ENCODE data around the gene TMEM18. TPM values are rescaled to one million over a fixed set of nuclear protein-coding genes. Genes with fewer than 3 reads are reported as not detected.

Gene TMEM18
- total and polyA plus RNA-seq, 2 of the 4 experiments (the other 2 are of a cell fraction) = 15.2 to 30.2 TPM

GRCh38 chr2:694174-694573, 17.0 kb upstream of the TMEM18 start:
- dilution Hi-C loops (cut with HindIII; ENCODE audit: low sequenced_read_pairs, unreplicated experiment) = no loop called here

More at GRCh38 chr2:694174-694573, 17.0 kb upstream of the TMEM18 start:
- in situ Hi-C loops (cut with MboI; ENCODE audit: low sequenced_read_pairs) = no loop called here
- H3K27ac ChIP-seq (ENCODE audit: insufficient read depth, low read length) = no peak overlapping the region
- no peaks in the 10 kb centered on the region for H3K9me1 ChIP-seq (ENCODE audit: insufficient read depth, low read length)
- peak overlapping the region; percentile 62; the same call in 1 of the 2 replicates for H3K4me2 ChIP-seq (ENCODE audit: low read depth, low read length)
- DNase-seq (peak; percentile 77), ATAC-seq (ENCODE audit: low read depth) (peak; percentile 96)
- no peak overlapping the region for H2BK5ac ChIP-seq (ENCODE audit: low read depth, low read length, poor library complexity, severe bottlenecking)
- H2BK15ac ChIP-seq (ENCODE audit: low read depth, low read length) = no peak overlapping the region
- no peak overlapping the region for H3K4ac ChIP-seq (ENCODE audit: low read depth, low read length)
- no peak overlapping the region for H2AK5ac ChIP-seq (ENCODE audit: low read depth, low read length)
- H4K91ac ChIP-seq (ENCODE audit: insufficient read depth, low read depth, low read length) = no peak overlapping the region
- H3K79me1 ChIP-seq (ENCODE audit: low read depth in 1 of 2, low read length in 2 of 2) = no peaks in the 10 kb centered on the region
- no peak overlapping the region for H2AFZ ChIP-seq (replicated peaks; ENCODE audit: low read length, poor library complexity)
- H4K8ac ChIP-seq (ENCODE audit: low read depth in 2 of 2, low read length in 2 of 2) = no peak overlapping the region
- WGBS, 2 experiments (ENCODE audit: extremely low coverage in 2 of 2, insufficient read length in 1 of 2) = no CpG with 5 or more reads among the region's 2 CpGs
- H3K23ac ChIP-seq (ENCODE audit: low read depth, low read length) = no peak overlapping the region
- no TSS peak for BruUV-seq (replicated peaks)
- H3K4me3 ChIP-seq (ENCODE audit: insufficient read depth, low read depth, low read length) = no peak overlapping the region
- H3K9me3 ChIP-seq (ENCODE audit: control insufficient read depth, insufficient read depth, low read length) = no peaks in the 10 kb centered on the region
- no peak overlapping the region for H2AK9ac ChIP-seq (replicated peaks; ENCODE audit: low read depth, low read length, poor library complexity)
- ChIA-PET POLR2A (ENCODE audit: unreplicated experiment) (no interaction called here), CTCF (interaction anchor here (1.6 kb wide), 1 partner anchor 22 kb away, joined by 4 read pairs; no protein-coding TSS in a partner anchor)
- H3K56ac ChIP-seq (ENCODE audit: extremely low read depth, insufficient read depth, low read length) = no peak overlapping the region
- no peak overlapping the region for H2BK20ac ChIP-seq (ENCODE audit: low read depth, low read length)
- no peak overlapping the region for H3K9ac ChIP-seq (ENCODE audit: low read depth, low read length)
- no peaks in the 10 kb centered on the region for H3K27me3 ChIP-seq (ENCODE audit: control insufficient read depth, insufficient read depth, low read length)
- TF ChIP-seq, protein P1, sequence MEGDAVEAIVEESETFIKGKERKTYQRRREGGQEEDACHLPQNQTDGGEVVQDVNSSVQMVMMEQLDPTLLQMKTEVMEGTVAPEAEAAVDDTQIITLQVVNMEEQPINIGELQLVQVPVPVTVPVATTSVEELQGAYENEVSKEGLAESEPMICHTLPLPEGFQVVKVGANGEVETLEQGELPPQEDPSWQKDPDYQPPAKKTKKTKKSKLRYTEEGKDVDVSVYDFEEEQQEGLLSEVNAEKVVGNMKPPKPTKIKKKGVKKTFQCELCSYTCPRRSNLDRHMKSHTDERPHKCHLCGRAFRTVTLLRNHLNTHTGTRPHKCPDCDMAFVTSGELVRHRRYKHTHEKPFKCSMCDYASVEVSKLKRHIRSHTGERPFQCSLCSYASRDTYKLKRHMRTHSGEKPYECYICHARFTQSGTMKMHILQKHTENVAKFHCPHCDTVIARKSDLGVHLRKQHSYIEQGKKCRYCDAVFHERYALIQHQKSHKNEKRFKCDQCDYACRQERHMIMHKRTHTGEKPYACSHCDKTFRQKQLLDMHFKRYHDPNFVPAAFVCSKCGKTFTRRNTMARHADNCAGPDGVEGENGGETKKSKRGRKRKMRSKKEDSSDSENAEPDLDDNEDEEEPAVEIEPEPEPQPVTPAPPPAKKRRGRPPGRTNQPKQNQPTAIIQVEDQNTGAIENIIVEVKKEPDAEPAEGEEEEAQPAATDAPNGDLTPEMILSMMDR (conservative IDR thresholded peaks at IDR 0.05; ENCODE audit: low read depth, low read length) = no peak
- no peak for TF ChIP-seq POLR2A (IDR thresholded peaks at IDR 0.05; ENCODE audit: low read depth, low read length)
- no peak for TF ChIP-seq BHLHE40 (IDR thresholded peaks at IDR 0.05; ENCODE audit: low read depth, low read length)
- TF ChIP-seq MAFK (IDR thresholded peaks at IDR 0.05; ENCODE audit: low read depth, low read length) = peak; percentile 95
- no peaks in the 10 kb centered on the region for H3K36me3 ChIP-seq (ENCODE audit: control insufficient read depth, insufficient read depth, low read length)
- intact Hi-C loops (cut with micrococcal nuclease) = loop anchor here (10.0 kb wide), 1 partner anchor 361 kb away; no protein-coding TSS in a partner anchor
- no peak overlapping the region for H3K18ac ChIP-seq (ENCODE audit: low read depth, low read length)
- peaks cover 5% of the 10 kb centered on the region for H3K4me1 ChIP-seq (ENCODE audit: control insufficient read depth, insufficient read depth, low read length)
- no peak overlapping the region for H3K14ac ChIP-seq (replicated peaks; ENCODE audit: low read depth, low read length)
- H4K5ac ChIP-seq (ENCODE audit: low read depth, low read length) = no peak overlapping the region
- no peak overlapping the region for H2BK120ac ChIP-seq (ENCODE audit: low read depth, low read length)
- no peaks in the 10 kb centered on the region for H4K20me1 ChIP-seq (ENCODE audit: insufficient read depth, low read length)

Measured in IMR-90 (cell line).